ENCODE results near the gene BCL2L11.

BCL2L11 gene

DNA sequence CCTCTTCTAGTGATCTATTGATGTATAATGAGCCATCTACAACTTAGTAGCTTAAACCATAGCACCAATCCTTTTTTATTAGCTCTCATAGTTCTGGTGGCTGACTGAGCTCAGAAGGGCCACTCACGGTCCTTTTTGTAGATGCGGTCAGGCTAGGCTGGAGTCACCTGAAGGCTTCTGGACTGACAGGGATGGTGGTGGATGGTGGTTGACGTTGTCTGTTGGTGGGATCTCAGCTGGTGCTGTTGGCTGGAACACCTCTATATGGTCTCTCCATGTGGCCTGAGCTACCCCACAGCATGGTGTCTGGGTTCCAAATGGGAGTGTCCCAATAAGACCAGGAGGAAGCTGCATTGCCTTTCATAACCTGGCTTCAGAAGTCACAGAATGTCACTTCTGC lies 68.0 kb downstream of the BCL2L11 start:
- in situ Hi-C loops (cut with MboI; ENCODE audit: low sequenced_read_pairs), result no loop called here

DNA sequence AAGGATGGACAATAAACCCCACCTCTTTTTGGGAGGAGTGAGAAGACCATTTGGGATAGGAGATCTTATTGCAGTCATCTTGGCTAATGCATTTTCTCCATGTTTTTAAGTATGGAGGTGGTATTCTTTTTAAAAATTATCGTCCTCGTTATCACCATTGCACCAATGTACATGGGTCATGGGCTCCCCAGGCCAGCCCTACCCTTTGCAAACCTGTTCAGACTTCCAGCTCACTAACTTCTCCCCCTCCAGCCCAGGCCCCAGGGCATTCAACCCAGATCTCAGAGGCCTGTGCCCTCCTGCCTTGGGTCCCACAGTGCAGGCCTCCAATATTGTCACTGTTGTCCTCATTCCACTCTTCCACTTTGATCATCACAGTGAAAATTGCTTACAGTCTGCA lies 68.4 kb downstream of the BCL2L11 start:
- in situ Hi-C loops (cut with MboI; ENCODE audit: low sequenced_read_pairs), result no loop called here

DNA sequence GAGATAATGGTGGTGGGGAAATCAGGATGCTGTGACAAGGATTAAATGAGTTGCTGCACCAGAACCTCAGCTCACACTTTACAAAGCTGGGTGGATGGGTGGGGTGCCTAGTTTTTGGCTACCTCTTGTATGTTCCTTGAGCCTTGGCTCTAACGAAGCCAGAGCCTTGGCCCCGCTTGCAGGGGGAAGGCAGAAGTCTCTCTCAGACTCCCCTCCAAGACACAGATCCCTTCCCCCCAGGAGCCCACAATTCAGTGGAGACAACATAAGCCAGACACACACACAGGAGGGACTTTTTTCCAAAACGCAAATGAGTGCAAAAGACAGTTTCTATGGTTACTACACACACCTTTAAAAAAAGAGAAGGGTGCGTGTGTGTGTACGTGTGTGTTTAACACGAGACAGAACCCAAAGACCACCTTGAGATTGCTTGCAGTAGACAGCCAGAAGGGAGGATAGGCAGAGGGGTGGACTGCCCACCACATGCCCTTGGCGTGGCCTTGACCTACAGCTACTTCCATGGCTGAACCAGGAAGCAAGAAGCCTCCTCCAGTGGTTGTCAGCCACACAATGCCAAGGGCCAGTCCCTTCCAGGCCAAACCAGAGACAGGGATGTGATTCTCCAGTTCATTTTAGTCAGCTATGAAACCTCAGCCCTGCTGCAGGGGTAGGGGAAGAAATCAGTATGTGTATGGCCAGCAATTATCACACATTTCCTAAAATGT lies 70.3 kb downstream of the BCL2L11 start:
- in situ Hi-C loops (cut with MboI; ENCODE audit: low sequenced_read_pairs), result no loop called here

DNA sequence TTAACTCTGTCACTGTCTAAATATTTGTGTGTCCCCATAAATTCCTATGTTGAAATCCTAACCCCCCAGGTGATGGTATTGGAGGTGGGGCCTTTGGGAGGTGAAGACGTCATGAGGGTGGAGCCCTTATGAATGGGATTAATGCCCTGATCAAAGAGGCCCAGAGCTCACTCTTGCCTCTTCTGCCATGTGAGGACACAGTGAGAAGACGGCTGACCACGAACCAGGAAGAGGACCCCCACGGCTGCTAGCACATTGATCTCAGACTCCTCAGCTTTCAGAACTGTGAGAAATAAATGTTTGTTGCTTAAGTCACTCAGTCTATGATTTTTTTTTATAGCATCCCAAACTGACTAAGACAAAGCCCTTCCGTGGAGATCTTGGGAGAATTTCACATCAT lies 71.2 kb downstream of the BCL2L11 start:
- in situ Hi-C loops (cut with MboI; ENCODE audit: low sequenced_read_pairs), result no loop called here

DNA sequence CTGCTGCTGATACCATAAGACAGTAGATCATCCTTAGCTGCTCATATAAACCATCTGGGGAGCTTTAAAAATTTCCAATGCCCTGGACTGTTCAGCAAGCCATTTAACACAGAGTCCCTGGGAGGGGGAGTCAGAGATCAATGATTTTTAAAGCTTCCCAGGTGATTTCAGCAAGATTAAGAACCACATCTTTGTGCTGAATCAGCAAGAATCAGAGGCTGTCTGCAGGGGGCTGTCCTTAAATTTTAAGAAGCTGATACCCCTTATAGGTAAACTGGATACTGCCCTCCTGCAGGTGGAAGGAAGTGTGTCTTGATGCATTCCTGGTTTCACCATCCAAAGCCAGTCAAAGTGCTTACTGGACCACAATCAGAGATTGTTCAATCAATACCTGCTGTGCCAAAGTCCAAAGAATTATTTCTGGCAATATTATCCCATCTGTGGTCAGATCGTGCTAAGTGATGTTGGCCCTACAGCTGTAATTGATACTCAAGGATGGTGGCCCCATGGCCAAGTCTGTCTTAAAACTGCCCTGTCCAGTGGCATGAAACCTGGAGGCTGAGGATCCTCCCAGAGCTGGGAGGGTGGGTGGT lies 72.2 kb downstream of the BCL2L11 start:
- in situ Hi-C loops (cut with MboI; ENCODE audit: low sequenced_read_pairs), result no loop called here

DNA sequence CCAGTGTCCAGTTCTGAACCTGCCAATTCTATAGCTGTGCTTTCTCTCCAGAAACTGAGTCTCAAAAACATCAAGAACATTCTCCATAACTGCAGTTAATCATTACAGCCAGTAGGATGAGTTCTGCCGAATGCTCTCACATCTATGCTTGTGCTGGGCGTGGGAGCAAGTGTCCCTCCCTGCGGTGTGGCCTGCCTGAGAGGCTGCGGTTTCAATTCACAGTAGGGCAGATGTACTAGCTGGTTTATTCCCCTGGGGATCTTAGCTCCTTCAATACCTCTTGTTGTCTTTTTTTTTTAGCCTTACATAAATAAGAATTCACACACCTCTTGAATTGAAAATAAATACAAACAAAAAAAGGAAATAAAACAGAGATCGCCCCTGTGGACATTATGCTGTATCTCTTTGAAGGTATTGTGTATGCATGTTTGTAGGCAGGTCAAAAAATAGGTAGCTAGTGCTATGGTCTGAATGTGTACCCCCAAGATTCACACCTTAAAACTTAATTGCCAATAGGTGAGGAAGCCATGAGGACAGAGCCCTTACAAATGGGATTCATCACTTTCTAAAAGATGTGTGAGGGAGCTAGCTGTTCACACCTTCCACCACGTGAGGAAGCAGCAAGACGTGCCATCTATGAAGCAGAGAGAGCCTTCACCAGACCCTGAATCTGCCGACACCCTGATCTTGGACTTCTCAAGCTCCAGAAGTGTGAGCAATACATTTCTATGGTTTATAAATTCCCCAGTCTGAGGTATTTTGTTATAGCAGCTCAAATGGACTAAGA lies 74.3 kb downstream of the BCL2L11 start:
- in situ Hi-C loops (cut with MboI; ENCODE audit: low sequenced_read_pairs), result no loop called here

DNA sequence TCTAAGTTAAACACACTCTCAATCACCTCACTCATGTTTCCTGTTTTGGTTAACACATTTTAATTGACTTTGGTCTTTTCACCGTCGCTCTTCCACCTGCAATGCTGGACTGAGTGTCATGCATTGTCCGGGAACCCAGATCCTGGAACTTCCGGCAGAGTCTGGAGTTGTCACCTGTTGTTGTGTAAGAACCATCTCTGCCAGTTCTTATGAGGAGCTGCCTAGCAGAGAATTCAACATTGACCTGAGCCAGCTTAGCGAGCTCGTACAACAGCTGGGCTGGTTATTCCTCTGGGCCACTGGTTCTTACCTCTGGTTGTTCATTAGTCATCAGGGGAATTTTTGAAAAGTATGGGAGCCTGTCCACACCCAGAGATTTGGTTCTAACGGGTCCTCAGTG lies 75.7 kb downstream of the BCL2L11 start:
- in situ Hi-C loops (cut with MboI; ENCODE audit: low sequenced_read_pairs), result no loop called here

DNA sequence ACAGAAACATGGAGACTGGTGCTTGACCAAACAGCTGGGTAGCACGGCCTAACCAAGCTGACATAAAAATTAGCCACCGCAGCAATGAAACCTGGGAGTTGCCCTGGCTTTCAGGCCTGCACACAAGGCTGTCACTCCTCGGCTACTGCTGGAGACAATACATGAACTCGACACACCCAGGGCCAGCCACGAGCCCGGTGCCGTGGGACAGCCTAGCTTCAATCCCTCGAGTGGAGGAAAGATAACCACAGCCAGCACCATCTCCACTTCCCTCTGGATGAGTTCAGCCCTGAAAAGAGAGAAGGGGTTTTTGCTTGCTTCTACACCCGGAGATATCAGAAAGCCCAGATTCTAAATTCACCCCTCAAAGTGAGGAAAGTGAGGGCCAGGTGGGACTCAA lies 78.0 kb downstream of the BCL2L11 start:
- in situ Hi-C loops (cut with MboI; ENCODE audit: low sequenced_read_pairs), result no loop called here

DNA sequence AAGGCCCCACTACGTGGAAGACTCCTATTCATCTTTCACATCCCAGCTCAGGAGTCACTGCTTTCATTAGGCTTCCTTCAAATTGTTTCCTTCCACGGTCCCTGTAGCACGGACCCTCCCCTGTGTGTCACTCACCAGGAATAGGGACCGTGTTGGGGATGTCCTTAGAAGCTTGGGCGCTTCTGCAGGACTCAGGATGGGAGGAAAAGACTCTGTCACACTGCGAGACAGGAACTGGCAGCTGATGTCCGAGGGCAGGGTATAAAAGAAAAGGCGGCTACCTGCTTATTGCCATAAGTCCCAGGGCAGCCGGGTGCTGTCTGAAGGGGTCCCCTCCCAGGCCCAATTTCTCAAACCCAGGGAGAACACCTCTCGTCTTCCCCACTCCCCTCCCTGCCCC lies 79.1 kb downstream of the BCL2L11 start:
- in situ Hi-C loops (cut with MboI; ENCODE audit: low sequenced_read_pairs), result no loop called here

DNA sequence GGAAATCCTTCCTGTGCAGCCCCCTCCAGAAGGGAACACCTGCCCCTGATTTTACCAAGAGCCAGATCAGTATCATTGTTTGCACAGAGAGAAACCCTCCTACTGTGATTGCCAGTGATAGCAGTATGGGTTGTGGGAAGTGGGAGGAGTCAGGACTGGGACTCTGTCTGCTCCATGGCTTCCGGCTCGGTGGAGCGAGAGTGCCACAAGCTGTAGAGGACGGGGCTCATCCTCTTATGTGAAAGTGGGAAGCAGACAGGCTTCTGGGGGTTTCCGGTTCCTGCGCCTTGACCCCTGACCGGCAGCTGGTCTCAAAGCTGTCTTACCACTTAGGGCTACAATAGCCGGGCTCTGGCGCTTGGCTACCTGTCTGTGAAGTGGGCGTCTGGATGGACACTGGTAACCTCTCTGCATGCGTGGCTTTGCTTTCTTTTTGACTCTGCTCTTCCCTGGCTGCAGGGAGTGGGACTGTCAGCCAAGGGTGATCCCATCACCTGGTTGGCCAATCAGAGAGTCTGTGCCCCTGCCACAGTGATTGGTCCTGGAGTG lies 79.7 kb downstream of the BCL2L11 start:
- in situ Hi-C loops (cut with MboI; ENCODE audit: low sequenced_read_pairs), result no loop called here

DNA sequence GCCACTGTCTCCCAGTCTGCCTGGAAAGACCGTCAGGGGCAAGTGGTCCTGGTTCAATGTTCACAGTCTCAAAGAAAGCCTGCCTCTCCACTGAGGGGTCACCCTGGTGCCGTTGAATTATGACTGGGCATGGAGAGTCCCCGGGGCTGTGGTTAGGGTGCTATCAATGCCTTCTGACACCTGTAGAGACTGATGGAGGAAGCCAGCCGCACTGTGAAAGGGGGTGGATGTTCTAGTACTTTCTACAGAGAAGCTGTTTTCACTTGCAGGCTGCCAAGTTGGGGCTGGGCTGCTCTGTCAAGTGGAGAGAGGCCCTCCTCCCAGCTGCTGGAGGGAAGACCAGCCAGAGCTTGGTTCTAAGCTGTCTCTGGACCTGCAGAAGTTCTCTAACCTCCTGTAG lies 80.5 kb downstream of the BCL2L11 start:
- in situ Hi-C loops (cut with MboI; ENCODE audit: low sequenced_read_pairs), result no loop called here

DNA sequence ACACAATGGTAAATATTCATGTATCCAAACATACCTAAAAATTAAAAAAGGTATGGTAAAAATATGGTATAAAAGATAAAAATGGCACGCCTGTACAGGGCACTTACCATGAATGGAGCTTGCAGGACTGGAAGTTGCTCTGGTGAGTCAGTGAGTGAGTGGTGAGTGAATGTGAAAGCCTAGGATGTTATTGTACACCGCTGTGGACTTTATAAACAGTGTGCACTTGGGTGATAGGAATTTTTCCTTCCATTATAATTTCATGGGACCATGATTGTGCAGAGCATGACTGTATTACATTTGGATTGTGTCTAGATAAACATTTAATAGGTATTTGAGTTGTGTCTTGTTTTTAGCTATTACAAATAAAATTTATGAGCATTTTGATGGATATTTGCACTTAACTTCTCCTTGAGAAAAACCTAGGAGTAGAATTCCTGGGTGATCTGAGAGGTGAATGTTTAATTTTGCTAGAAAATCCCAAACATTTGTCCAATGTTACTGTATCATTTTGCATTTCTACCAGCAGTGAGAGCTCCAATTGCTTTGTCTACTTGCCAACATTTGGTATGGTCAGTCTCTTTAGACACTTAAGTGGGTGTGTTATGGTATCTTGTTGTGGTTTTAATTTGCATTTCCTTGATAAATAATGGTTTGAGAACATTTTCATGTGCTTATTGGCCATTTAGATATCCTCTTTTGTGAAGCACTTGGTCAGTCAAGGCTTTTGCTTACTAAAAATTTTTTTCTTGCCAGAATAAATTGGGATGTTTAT lies 81.7 kb downstream of the BCL2L11 start:
- in situ Hi-C loops (cut with MboI; ENCODE audit: low sequenced_read_pairs), result no loop called here

DNA sequence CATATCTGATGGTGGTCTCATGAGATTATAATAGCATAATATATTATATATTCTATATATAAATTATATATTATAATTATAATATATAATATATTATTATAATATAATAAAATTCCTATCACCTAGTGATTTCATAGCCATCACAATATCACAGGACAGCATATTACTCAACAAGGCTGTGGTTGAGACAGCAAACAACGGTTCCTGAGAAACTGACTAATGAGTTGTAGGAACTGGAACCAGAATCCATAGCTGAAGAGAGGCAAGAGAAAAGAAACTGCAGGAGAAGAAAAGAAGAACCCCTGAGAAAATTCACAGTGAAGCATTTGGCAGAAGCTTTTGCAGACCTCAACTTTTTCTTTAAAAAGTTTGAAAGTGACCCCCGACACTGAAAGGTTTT lies 84.0 kb downstream of the BCL2L11 start:
- in situ Hi-C loops (cut with MboI; ENCODE audit: low sequenced_read_pairs), result no loop called here

DNA sequence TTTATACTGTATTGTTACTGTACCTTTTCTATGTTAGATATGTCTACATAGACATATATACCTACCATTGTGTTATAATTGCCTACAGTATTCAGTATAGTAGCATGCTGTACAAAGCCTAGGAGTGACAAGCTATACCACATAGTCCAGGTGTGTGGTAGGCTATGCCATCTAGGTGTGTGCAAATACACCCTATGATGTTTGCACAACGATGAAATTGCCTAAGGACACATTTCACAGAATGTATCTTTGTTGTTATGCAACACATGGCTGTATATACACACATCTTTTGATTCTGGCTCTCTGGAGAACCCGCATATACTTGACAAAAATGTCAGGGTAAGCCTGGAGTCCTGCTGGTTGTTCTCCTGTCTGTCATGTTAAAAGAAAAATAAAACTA lies 85.1 kb downstream of the BCL2L11 start:
- in situ Hi-C loops (cut with MboI; ENCODE audit: low sequenced_read_pairs), result no loop called here

DNA sequence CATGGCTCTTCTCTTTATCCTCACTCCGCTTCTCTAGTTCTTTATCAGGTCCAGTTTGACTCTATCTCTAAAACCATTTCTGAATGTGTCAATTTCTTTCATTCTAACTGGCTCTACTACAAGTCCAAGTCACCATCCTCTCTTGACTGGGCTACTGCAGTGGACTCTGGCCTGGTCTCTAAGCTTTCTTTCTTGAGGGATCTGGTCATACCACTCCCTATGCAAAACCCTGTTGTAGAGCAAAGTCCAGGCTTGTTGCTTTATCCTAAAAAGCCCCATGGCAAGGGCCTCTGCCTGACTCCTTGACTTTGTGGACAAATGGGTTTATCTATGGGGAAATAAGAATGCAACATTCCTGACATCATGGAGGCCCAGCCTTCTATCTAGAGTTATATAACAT lies 87.1 kb downstream of the BCL2L11 start:
- in situ Hi-C loops (cut with MboI; ENCODE audit: low sequenced_read_pairs), result no loop called here

DNA sequence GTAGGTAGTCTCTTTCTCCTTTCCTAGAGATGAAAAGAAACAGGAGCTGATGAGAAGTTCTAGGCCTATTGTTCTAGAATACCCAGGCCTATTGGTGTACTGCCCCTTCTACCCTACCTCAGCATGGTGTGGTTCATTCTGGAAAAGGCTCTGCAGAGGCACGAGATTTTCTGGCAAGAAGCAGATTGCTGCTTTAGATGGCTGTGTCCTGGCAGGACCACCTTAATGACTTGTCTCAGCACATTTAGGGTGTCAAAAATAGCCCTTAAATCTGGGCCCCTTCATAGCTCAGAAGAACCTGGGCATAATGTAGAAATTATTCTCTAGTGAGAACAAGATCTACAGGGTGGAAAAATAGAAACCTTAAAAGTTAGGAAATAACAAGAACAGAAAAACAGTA lies 87.9 kb downstream of the BCL2L11 start:
- in situ Hi-C loops (cut with MboI; ENCODE audit: low sequenced_read_pairs), result no loop called here

DNA sequence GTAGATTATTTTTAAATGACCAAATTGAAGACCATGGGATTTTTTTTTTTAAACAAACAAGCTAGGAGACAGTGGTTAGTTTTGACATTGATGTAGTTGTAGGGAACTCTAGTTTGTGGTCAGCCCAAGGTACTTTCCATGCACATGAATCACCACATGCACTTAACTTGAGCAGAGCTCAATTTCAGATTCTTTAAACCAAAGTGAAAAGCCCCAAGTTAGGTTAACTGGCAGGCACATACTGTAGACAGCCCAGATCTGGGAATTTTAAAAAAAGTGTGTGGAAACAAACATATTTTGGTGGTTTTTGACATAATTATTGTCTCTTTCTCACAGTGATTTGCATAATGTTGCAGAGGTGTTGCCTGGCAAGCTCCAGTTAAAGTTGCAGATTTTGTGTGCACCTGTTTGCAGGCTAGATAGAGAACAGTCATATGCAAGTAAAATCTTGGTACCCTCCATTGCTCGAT lies 88.4 kb downstream of the BCL2L11 start:
- in situ Hi-C loops (cut with MboI; ENCODE audit: low sequenced_read_pairs), result no loop called here

DNA sequence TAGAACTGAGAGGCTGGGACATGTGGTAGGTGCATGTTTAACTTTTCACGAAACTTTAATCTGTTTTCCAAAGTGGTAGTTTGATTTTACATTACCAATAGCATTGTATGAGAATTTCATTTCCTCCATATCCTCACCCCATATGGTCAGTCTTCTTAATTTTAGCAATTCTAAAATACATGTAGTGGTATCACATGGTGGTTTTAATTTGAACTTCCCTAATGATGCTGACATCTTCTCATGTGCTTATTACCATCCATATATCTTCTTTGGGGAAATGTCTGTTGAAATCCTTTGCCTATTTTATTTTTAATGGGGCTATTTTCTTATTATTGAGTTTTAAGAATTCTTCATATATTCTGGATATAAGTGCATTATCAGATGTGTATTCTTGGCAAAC lies 89.3 kb downstream of the BCL2L11 start:
- in situ Hi-C loops (cut with MboI; ENCODE audit: low sequenced_read_pairs), result no loop called here

DNA sequence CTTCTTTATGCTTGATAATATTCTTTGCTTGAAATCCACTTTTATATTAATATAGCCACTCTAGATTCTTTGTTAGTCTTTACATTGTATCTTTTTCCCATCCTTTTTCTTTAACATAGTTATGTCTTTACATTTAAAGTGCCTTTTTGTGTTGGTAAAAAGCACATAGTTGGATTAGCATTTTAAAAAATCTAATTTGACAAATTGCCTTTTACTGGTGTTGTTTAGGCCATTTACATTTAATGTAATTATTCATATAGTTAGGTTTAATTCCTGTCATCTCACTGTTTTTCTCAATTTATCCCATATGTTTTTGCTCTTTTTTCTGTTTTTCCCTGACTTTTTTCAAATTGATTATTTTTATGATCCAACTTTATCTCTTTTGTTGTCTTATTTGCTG lies 93.2 kb downstream of the BCL2L11 start:
- in situ Hi-C loops (cut with MboI; ENCODE audit: low sequenced_read_pairs), result no loop called here

DNA sequence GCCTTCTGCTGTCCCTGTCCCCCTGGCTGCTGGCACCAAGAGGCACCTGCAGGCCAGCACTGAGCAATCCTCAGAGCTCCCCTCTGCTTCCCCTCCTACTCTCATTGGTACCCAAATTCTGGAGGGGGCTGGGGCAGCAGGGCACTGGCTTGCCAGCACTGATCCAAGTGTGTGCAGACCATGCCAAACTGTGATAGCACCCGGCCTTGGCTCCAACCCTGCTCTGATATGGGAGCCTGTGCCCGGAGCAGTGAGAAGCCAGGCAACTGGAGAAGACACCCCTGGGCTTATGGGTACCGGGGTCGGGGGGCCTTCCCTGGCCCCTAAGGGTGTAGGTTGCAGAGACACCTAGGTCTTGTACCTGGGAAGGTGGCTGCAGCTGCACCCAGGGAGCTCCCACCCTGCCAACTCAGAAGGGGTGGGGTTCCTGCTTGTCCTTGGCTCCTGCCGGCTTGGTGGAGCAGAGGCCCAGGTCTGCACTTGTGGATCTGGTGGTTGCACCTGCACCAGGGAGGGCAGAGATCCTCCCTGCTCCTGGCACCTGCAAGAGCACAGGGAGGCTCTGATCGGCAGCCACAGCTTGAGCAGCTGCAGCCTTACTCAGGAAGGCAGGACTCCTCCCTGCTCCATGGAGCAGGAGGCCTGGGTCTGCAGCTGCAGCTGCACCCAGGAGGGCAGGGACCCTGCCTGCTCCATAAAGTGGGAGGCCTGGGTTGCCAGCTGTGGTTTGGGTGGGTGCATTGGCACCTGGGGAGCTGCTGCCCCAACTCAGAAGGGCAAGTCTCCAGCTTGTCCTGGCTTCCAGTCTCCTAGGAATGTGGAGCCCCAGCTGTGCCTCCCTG lies 96.3 kb downstream of the BCL2L11 start:
- in situ Hi-C loops (cut with MboI; ENCODE audit: low sequenced_read_pairs), result no loop called here
